PC-3 (cell line): ENCODE measurements around the gene RCE1. TPM values are rescaled to one million over a fixed set of nuclear protein-coding genes. Genes with fewer than 3 reads are reported as not detected.

Source experiments
- ATAC-seq: fragments of 200-7000 bp; cut with Tn5 transposase; 2 replicates; pipeline ENCODE4 v1.9.1; 2020; ENCODE audit warnings: mild to moderate bottlenecking, moderate library complexity
- BruUV-seq: library from RNA; stranded (reverse); fragments of 400-500 nt; replicated peaks from 2 replicates; lab custom pipeline; 2021; lab: Mats Ljungman, UMichigan
- CTCF ChIA-PET: fragments of 300-600 bp; sonication (Branson Sonifier 250); formaldehyde crosslinking; loops from one replicate; lab custom pipeline; 2022; ENCODE audit warnings: antibody characterized with exemption; lab: Charles Lee
- POLR2A ChIA-PET: fragments of 300-600 bp; sonication (Branson Sonifier 250); formaldehyde crosslinking; loops from one replicate; lab custom pipeline; 2022; ENCODE audit warnings: antibody characterized with exemption; ENCODE audit not compliant: unreplicated experiment; lab: Charles Lee
- DNase-seq: peaks from one replicate; pipeline ENCODE4 v3.0.0-alpha.2; 2015
- H2AFZ ChIP-seq: fragments of 300-600 bp; sonication (generic); 2 replicates; pipeline ENCODE4 v1.6.0; 2016; ENCODE audit warnings: antibody characterized with exemption, low read length
- H3F3A ChIP-seq: fragments of 300-600 bp; sonication (generic); one replicate; pipeline ENCODE4 v1.6.0; 2017; ENCODE audit warnings: antibody characterized with exemption, low read length, control low read depth, mild to moderate bottlenecking; ENCODE audit not compliant: unreplicated experiment
- H3K27ac ChIP-seq: fragments of 300-600 bp; sonication (generic); 2 replicates; pipeline ENCODE4 v1.5.1; 2016; ENCODE audit warnings: mild to moderate bottlenecking, low read length
- H3K27me3 ChIP-seq: fragments of 300-600 bp; sonication (generic); 2 replicates; pipeline ENCODE4 v1.6.1; 2016; ENCODE audit warnings: low read length, mixed read lengths
- H3K36me3 ChIP-seq: fragments of 300-600 bp; sonication (generic); 2 replicates; pipeline ENCODE4 v1.6.1; 2016; ENCODE audit warnings: low read depth, mixed run types, low read length, mixed read lengths
- H3K4me1 ChIP-seq: fragments of 300-600 bp; sonication (generic); 2 replicates; pipeline ENCODE4 v1.5.1; 2016; ENCODE audit warnings: low read length; ENCODE audit not compliant: insufficient read depth
- H3K4me2 ChIP-seq: fragments of 300-600 bp; sonication (generic); 2 replicates; pipeline ENCODE4 v1.6.0; 2016; ENCODE audit warnings: low read length
- H3K4me3 ChIP-seq: fragments of 300-600 bp; sonication (generic); 2 replicates; pipeline ENCODE4 v1.5.1; 2016; ENCODE audit warnings: mild to moderate bottlenecking, low read length, mixed read lengths
- H3K79me2 ChIP-seq: fragments of 300-600 bp; sonication (generic); 2 replicates; pipeline ENCODE4 v1.6.1; 2017; ENCODE audit warnings: low read length, mixed read lengths
- H3K9ac ChIP-seq: fragments of 300-600 bp; sonication (generic); 2 replicates; pipeline ENCODE4 v1.6.0; 2016; ENCODE audit warnings: mild to moderate bottlenecking, low read length
- H3K9me2 ChIP-seq: fragments of 300-600 bp; sonication (generic); replicated peaks from 2 replicates; pipeline ENCODE4 v1.6.1; 2016; ENCODE audit warnings: mixed run types, low read length, mixed read lengths
- H3K9me3 ChIP-seq: fragments of 300-600 bp; sonication (generic); 2 replicates; pipeline ENCODE4 v1.6.1; 2016; ENCODE audit warnings: low read length, mixed read lengths
- H4K20me1 ChIP-seq: fragments of 300-600 bp; sonication (generic); 2 replicates; pipeline ENCODE4 v1.6.1; 2016; ENCODE audit warnings: low read length, mixed read lengths
- CTCF ChIP-seq: fragments of 300-600 bp; sonication (generic); conservative IDR thresholded peaks from 2 replicates; pipeline ENCODE4 v1.5.1; 2017; ENCODE audit warnings: antibody characterized with exemption, low read depth, mild to moderate bottlenecking, low read length
- EZH2 ChIP-seq: fragments of 300-600 bp; sonication (generic); IDR thresholded peaks from one replicate; pipeline ENCODE4 v1.6.1; 2017; ENCODE audit warnings: antibody characterized with exemption, mild to moderate bottlenecking, low read length; ENCODE audit not compliant: unreplicated experiment
- EZH2phosphoT487 ChIP-seq: fragments of 300-600 bp; sonication (generic); IDR thresholded peaks from 2 replicates; pipeline ENCODE4 v1.6.1; 2018; ENCODE audit warnings: mild to moderate bottlenecking, antibody characterized with exemption, low read length, borderline replicate concordance
- intact Hi-C: fragments of 100-400 bp; cut with micrococcal nuclease; formaldehyde crosslinking; loops from 2 replicates; pipeline ENCODE4 v1.9.0; 2023
- total RNA-seq: library from RNA; depleted of rRNA; stranded (reverse); fragments of >200 nt; gene quantifications from 2 replicates; pipeline ENCODE4 v1.2.3, GENCODE V29; 2014

RCE1 gene
- total RNA-seq, 1 experiment from 2014 or later: 70.4 TPM

GRCh38 chr11:66858939-66859685, 15.9 kb downstream of the RCE1 start:
- Histone ChIP-seq H3K27ac (no peak overlapping the region), H3K9me2 (no peaks in the 10 kb centered on the region), H2AFZ (no peak overlapping the region), H4K20me1 (no peaks in the 10 kb centered on the region), H3K4me3 (no peak overlapping the region), H3K4me2 (no peak overlapping the region), H3K27me3 (no peaks in the 10 kb centered on the region), H3K4me1 (peaks cover 17% of the 10 kb centered on the region), H3K9ac (no peak overlapping the region), H3K9me3 (no peaks in the 10 kb centered on the region), H3K36me3 (no peaks in the 10 kb centered on the region; the same call in 1 of the 2 replicates), H3F3A (no peaks in the 10 kb centered on the region), H3K79me2 (peaks cover 27% of the 10 kb centered on the region)
- BruUV-seq: no TSS peak
- TF ChIP-seq CTCF (no peak), EZH2phosphoT487 (no peak), EZH2 (no peak)
- ATAC-seq: no peak
- DNase-seq: no peak
- ChIA-PET CTCF (interaction anchor here (0.5 kb wide), 1 partner anchor 181 kb away, joined by 3 read pairs; no protein-coding TSS in a partner anchor), POLR2A (no interaction called here)
- intact Hi-C loops: no loop called here

GRCh38 chr11:66859686-66860448, 16.6 kb downstream of the RCE1 start:
- ATAC-seq (no peak), DNase-seq (no peak)
- H3K79me2 ChIP-seq: peaks cover 27% of the 10 kb centered on the region
- ChIA-PET POLR2A (no interaction called here), CTCF (interaction anchor here (0.5 kb wide), 1 partner anchor 182 kb away, joined by 3 read pairs; no protein-coding TSS in a partner anchor)
- H3K36me3 ChIP-seq: no peaks in the 10 kb centered on the region; the same call in 1 of the 2 replicates
- intact Hi-C loops: no loop called here
- no peaks in the 10 kb centered on the region for H3K9me2 ChIP-seq
- no peaks in the 10 kb centered on the region for H3K27me3 ChIP-seq
- H3K9me3 ChIP-seq: no peaks in the 10 kb centered on the region
- no peaks in the 10 kb centered on the region for H4K20me1 ChIP-seq
- no peak overlapping the region for H3K9ac ChIP-seq
- TF ChIP-seq EZH2phosphoT487: no peak
- no peak for TF ChIP-seq EZH2
- no peak for TF ChIP-seq CTCF
- H3K27ac ChIP-seq: no peak overlapping the region
- BruUV-seq: no TSS peak
- peaks cover 17% of the 10 kb centered on the region for H3K4me1 ChIP-seq
- H3K4me2 ChIP-seq: no peak overlapping the region
- no peaks in the 10 kb centered on the region for H3F3A ChIP-seq
- H3K4me3 ChIP-seq: no peak overlapping the region
- H2AFZ ChIP-seq: no peak overlapping the region
